GM18505 (cell line): Measurements from ENCODE around the gene PRR35.

ENCODE experiments used
- ATAC-seq: cut with Tn5 transposase; IDR thresholded peaks from one replicate; pipeline ENCODE4 v1.9.1; 2021; ENCODE audit not compliant: unreplicated experiment
- POLR2A ChIP-seq: IDR thresholded peaks from 4 replicates; pipeline ENCODE4 v1.6.1; 2011; ENCODE audit warnings: borderline replicate concordance; ENCODE audit not compliant: insufficient read depth, insufficient read length; ENCODE audit errors: extremely low read depth

PRR35 gene

DNA sequence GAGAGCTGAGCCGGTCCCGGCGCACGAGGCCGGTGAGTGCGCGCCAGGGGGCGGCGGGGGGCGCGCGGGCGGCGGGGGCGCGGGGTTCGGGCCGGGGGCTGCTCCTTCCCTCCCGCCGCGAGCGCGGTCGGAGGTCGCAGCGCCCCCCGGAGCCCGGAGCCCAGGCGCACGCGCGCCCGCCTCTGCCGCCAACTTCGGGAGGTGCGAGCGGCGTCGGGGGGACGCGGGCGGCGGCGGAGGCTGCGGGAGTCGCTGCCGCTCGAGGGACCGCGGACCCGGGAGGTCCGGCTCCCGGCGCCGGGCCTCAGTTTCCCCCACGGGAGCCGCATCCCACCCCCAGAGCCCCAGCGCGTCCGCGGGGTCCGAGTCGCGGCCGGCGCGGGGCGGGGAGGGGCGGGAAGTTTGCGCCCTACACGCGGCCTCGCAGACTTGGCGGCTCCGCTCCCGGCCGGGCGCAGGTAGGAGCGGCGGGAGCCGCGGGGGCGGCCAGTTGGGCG lies at the start of gene PRR35:
Gene PRR35 (plus strand): TSS at position 191 of the 497 bp plus-strand sequence. CDS start 2,901 bp downstream, outside the sequence.
- ATAC-seq: no peak
- TF ChIP-seq POLR2A: no peak

DNA sequence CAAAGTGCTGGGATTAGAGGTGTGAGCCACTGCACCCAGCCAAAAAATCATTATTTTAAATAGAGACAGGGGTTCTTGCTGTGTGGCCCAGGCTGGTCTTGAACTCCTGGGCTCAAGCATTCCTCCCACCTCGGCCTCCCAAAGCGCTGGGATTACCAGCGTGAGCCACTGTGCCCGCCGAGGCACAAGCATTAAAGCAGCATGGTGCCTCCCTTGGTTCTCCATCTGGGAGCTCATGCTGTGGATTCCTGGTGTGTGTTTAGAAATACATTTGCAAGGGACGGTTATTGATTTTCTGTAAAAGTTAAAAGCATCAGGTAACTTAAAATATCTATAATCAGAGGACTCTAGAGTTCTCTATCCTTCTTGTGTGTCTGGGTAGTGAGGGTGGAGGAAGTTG lies 47.4 kb upstream of the PRR35 start:
- no peak for TF ChIP-seq POLR2A
- no peak for ATAC-seq

DNA sequence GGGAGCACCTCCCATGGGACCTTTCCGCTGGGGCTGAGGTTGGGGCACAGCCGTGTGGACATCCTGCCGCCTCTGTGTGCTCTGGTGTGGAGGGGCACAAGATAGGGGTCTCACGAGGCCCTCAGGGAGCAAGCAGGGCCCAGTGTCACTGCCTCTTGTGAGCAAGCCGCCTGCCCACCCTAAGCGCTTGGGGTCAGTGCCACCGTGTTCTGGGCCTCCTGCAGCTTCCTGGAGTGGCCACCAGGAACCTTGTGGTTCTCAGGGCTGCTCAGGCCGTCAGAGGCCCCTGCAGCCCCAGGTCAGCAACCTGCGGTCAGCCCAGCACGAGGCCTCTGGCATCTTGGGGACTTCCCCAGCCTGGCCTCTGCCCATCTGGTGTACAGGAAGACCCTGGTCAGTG lies 46.2 kb upstream of the PRR35 start:
- no peak for ATAC-seq
- no peak for TF ChIP-seq POLR2A

DNA sequence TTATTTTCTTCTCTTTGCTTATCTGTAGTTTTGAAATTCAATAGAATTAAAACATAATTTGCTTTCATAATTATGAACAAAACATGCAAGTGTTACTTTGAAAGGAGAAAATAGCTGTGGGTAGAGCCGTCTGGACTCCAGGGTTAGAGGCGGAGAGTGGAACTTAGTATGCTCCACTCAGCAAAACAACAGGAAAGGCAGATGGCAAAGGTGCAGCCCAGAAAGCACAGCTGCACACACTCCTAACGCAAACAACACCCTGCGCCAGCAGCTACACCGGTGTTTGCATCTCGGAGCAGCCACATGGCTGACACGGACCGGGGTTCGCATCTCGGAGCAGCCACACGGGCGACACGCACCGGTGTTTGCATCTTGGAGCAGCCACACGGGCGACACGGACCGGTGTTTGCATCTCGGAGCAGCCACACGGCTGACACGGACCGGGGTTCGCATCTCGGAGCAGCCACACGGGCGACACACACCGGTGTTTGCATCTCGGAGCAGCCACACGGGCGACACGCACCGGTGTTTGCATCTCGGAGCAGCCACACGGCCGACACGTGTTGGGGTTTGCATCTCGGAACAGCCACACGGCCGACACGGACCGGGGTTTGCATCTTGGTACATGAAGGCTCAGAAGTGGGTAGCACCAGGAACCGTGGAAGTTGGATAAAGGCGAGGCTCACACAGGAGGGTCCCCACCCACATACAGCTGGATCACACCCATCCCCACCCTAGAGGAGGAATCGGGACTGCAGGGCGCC lies 44.8 kb upstream of the PRR35 start:
- TF ChIP-seq POLR2A: no peak
- ATAC-seq: no peak

DNA sequence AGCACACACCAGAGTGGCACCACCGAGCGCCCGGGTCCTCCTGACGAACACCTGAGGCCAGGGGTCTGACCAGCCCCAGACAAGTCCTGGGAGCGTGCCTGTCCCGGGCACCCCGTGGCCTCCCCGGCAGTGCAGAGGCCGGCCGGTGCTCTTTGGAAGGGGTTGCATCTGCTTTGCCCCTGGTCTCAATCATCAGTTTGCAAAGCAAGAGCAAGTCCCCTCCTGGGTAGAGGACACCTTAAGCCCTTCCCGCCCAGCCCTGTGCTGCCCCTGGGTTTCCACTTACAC lies 44.3 kb upstream of the PRR35 start:
- no peak for TF ChIP-seq POLR2A
- ATAC-seq: no peak

DNA sequence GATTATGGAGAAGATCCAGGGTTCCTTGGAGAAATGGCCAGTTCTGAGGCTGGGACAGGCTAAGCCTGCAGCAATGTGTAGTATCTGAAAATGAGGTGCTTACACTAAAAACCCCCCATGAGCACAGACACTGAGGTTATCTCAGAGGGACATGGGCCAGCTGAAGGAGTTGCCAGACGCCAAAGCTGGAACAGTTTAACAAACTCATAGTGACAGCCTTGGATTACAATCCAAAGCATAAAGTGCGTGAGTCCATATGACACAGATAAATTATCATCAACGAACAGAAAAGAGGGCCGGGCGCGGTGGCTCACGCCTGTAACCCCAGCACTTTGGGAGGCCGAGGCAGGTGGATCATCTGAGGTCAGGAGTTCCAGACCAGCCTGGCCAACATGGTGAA lies 43.9 kb upstream of the PRR35 start:
- ATAC-seq: no peak
- TF ChIP-seq POLR2A: no peak

DNA sequence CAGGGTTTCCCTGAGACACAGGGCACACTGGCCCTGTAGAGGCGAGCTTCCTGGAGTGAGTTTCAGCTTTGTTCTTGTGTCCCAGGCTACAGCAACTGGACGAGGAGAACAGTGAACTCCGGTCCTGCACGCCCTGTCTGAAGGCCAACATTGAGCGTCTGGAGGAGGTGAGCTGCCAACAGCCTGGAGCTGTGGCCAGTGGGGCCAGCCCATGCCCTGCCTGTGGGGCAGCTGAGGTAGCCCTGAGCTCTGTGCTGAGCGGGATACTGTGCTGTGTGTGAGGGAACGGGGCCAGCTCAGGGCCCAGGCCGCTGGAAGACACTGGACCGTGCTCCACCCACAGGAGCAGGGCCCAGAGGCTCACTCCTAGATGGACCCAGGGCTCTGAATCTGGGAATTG lies 41.3 kb upstream of the PRR35 start:
- TF ChIP-seq POLR2A: no peak
- no peak for ATAC-seq

DNA sequence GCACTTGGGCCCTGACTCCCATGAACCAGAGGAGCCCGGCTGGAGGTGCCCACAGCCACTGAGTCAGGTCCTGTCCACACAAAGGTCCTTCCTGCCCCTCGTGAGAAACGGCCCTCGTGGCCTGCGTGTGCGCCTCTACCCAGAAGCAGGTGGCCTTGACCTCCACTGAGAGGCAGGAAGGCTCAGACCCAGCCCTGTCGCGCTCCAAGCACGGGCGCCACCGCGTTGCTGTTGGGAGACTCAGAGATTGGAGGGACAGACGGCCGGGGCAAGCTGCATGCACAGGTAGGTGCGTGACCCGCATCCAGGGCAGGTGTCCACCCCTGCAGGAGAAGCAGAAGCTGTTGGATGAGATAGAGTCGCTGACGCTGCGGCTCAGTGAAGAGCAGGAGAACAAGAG lies 40.8 kb upstream of the PRR35 start:
- ATAC-seq: no peak
- no peak for TF ChIP-seq POLR2A

DNA sequence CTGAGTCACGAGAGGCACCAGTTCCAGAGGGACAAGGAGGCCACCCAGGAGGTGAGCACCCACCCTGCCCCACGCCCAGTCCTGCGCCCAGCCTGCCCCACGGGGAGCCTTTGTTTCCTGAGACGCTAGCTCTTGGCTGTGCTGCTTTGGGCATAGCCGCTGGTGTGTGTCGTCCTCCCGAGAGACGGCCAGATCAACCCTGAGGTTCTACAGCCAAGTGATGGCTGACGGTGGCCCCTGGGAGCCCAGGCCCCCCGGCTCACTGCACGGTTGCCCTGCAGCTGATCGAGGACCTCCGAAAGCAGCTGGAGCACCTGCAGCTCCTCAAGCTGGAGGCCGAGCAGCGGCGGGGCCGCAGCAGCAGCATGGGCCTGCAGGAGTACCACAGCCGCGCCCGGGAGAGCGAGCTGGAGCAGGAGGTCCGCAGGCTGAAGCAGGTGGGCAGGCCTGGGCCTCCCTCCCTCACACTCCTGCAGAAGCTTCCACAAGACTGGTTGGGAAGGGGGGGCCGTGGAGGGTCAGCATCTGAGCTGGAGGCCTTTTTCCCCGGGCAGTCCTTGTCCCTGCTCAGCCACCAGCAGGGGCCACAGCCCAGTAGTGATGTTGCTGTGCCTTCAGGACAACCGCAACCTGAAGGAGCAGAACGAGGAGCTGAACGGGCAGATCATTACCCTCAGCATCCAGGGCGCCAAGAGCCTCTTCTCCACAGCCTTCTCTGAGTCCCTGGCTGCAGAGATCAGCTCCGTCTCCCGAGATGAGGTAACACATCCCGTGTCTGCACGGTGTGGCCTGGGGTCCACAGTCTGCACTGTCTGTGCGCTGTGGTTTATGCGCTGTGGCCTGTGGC lies 40.1 kb upstream of the PRR35 start:
- no peak for ATAC-seq
- no peak for TF ChIP-seq POLR2A

DNA sequence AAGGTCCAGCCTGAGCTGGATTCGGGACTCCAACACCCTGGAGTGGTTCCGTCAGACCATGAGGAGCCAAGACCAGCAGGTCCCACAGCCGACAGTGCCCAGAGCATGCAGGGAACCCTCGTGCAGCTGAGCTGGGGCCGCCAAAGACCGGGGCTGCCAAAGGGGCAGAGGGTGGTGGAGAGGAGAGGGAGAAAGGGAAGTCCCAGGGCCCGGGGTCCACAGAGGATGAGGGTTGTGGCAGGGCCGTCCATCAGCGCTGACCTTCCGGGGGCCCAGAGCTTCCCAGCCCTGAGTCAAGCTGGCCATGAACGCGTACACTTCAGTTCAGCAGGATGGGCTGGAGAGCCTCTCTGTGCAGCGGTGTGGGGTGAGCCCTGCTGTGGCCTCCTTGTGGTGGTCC lies 39.3 kb upstream of the PRR35 start:
- no peak for ATAC-seq
- TF ChIP-seq POLR2A: no peak

DNA sequence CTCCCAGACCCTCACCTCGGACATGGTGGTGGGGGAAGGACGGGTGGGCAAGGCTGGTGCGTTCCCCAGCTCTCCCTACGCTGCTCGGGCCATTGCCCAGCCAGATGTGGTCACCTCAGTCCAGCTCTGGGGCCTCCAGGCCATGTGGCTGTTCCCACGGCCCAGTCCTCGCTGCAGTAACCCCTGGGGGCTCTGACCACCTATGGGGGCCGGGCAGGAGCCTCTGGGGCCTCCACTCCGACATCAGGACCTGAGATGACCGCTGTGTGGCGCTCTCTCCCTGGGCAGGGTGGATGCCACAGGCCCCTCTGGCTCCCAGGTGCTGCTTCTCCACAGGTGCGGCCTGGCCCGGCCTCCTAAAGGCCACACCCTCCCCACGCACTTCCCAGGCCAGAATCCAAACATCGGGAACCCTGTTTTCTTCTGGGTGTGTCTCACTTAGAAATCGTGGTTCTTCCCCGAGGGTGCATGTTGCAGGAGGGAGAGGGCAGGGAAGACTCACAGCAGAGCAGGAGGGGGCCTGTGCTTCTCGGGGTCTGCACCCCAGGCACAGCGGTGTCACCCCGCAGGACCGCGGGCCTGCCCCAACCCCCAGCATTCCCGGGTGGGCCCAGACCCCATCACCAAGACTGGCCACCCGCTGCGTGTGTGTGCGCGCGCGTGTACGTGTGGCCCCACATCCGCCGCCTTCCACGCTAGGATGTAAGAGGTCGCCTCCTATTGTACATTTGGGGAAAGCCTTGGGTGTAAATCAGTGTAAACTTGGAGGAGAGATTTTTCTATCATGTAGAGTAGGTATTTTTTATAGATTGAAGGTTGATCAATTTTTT lies 38.6 kb upstream of the PRR35 start:
- no peak for TF ChIP-seq POLR2A
- no peak for ATAC-seq

DNA sequence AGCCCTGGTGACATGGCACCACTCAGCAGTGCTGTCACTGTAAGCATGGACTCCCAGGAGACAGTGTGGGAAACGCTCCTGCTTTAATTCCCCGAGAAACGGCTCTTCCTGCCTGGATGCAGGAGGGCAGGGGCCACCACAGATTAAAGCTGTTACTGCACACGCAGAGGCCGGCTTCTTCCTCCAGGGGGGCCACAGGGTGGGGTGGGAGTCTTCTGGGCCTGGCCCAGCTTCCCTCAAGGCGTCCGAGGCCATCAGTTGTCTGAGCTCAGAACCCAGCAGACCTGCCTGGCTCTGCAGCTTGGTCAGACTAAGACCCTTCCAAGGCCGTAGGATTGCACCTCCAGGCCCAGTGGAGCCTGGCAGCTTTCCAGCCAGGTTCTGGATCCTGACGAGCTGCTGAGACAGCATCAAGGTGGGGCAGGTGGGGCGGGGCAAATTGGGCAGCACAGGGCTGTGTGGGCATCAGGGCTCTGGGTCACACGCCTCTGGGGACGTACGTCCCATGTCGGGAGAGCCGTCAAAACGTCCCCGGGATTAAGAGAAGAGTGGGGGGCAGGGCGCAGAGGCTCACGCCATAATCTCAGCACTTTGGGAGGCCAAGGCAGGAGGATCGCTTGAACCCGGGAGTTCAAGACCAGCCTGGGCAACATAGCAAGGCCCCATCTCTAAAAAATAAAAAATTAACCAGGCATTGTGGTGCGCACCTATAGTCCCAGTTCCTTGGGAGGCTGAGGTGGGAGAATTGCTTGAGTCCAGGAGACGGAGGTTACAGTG lies 37.7 kb upstream of the PRR35 start:
- TF ChIP-seq POLR2A: no peak
- no peak for ATAC-seq
